Peyer's patch (tissue), 4 donors: ENCODE measurements around the gene TAAR5. TPM values are rescaled to one million over a fixed set of nuclear protein-coding genes. Genes with fewer than 3 reads are reported as not detected.
"Not testable (repeated sequence)": the region's sequence is repeated elsewhere in the genome, so short reads cannot be mapped to it uniquely, and the experiment has no call there.

Experiments used
- DNase-seq, 3 donors: peaks; one replicate each; pipeline ENCODE4 v3.0.0-alpha.2; 2017 to 2019
- H3K27ac ChIP-seq, 4 donors: fragments of 200-600 bp; sonication (generic); one replicate each; pipeline ENCODE4 v1.5.1; 2016 to 2019
- H3K27me3 ChIP-seq, 2 donors: fragments of 200-600 bp; sonication (generic); one replicate each; pipeline ENCODE4 v1.5.1; 2019
- H3K36me3 ChIP-seq, 3 donors: fragments of 200-600 bp; sonication (generic); one replicate each; pipeline ENCODE4 v1.5.1; 2016 to 2019
- H3K4me1 ChIP-seq, 4 donors: fragments of 200-600 bp; sonication (generic); one replicate each; pipeline ENCODE4 v1.5.1; 2016 to 2019
- H3K4me3 ChIP-seq, 4 donors: fragments of 200-600 bp; sonication (generic); 1 replicate in 3 of 4; 2 replicates in 1 of 4; pipeline ENCODE4 v1.5.1; 2016 to 2019; ENCODE audit warnings: mild to moderate bottlenecking in 1 of 4
- H3K9me3 ChIP-seq, 4 donors: fragments of 200-600 bp; sonication (generic); one replicate each; pipeline ENCODE4 v1.5.1; 2016 to 2019; ENCODE audit warnings: mild to moderate bottlenecking in 1 of 4
- CTCF ChIP-seq, 6 experiments: fragments of 450-650 bp in 4 of 6; fragments of 200-600 bp in 2 of 6; sonication (generic) in 1 of 6; IDR thresholded peaks; one replicate each; pipeline ENCODE4 v1.5.1; 2017 to 2019; ENCODE audit warnings: antibody characterized with exemption in 6 of 6, mild to moderate bottlenecking in 3 of 6, moderate library complexity in 1 of 6
- POLR2A ChIP-seq, 2 donors: fragments of 450-650 bp; IDR thresholded peaks; one replicate each; pipeline ENCODE4 v1.5.1; 2017; ENCODE audit warnings: antibody characterized with exemption in 2 of 2, mild to moderate bottlenecking in 2 of 2, moderate library complexity in 2 of 2
- total RNA-seq, 4 donors: library from RNA; depleted of rRNA; stranded (reverse); fragments of >200 nt; gene quantifications; one replicate each; pipeline ENCODE4 v1.1.0, GENCODE V29; 2016

The TAAR5 gene
- total RNA-seq, 4 donors from 2014 or later: not detected

- Histone ChIP-seq H3K9me3 (no peaks in the 10 kb centered on the region), H3K4me3 (peak overlapping the region in 1 of 4 donors; percentile 10), H3K4me1 (no peaks in the 10 kb centered on the region), H3K36me3 (no peaks in the 10 kb centered on the region), H3K27me3 (no peaks in the 10 kb centered on the region), H3K27ac (peak overlapping the region in 2 of 4 donors; percentile 23 to 30)
- TF ChIP-seq POLR2A (IDR thresholded peaks at IDR 0.05): no peak
- peak in 3 of 6 experiments; percentile 12 to 21 (median 16) for TF ChIP-seq CTCF (IDR thresholded peaks at IDR 0.05)
- DNase-seq: no peak
These were observed 18.1 kb upstream of the TAAR5 start for GRCh38 chr6:132607544-132608233.

GRCh38 chr6:132604635-132605152 is 15.2 kb upstream of the TAAR5 start:
- no peak overlapping the region for H3K4me3 ChIP-seq
- no peaks in the 10 kb centered on the region for H3K9me3 ChIP-seq
- no peak overlapping the region for H3K27ac ChIP-seq
- no peak for TF ChIP-seq CTCF (IDR thresholded peaks at IDR 0.05)
- TF ChIP-seq POLR2A (IDR thresholded peaks at IDR 0.05): no peak
- no peaks in the 10 kb centered on the region for H3K27me3 ChIP-seq
- no peak for DNase-seq
- no peaks in the 10 kb centered on the region for H3K36me3 ChIP-seq
- H3K4me1 ChIP-seq: no peaks in the 10 kb centered on the region

GRCh38 chr6:132600900-132601299 is 11.4 kb upstream of the TAAR5 start:
- DNase-seq, H3K27ac ChIP-seq, H3K27me3 ChIP-seq, H3K4me1 ChIP-seq, H3K4me3 ChIP-seq, H3K36me3 ChIP-seq, H3K9me3 ChIP-seq: not testable (repeated sequence)

GRCh38 chr6:132598473-132598872 is 8.9 kb upstream of the TAAR5 start:
- no peaks in the 10 kb centered on the region for H3K4me1 ChIP-seq
- H3K36me3 ChIP-seq: no peaks in the 10 kb centered on the region
- no peak for DNase-seq

GRCh38 chr6:132596201-132596600 is 6.7 kb upstream of the TAAR5 start:
- H3K4me3 ChIP-seq: no peak overlapping the region
- no peaks in the 10 kb centered on the region for H3K4me1 ChIP-seq
- H3K27ac ChIP-seq: no peak overlapping the region
- H3K9me3 ChIP-seq: no peaks in the 10 kb centered on the region
- no peaks in the 10 kb centered on the region for H3K36me3 ChIP-seq
- no peaks in the 10 kb centered on the region for H3K27me3 ChIP-seq
- TF ChIP-seq POLR2A (IDR thresholded peaks at IDR 0.05): no peak
- TF ChIP-seq CTCF (IDR thresholded peaks at IDR 0.05): no peak
- no peak for DNase-seq

More at GRCh38 chr6:132598473-132598872, 8.9 kb upstream of the TAAR5 start:
- TF ChIP-seq CTCF (IDR thresholded peaks at IDR 0.05) (peak in 2 of 6 experiments; percentile 33 to 41), POLR2A (IDR thresholded peaks at IDR 0.05) (no peak)
- Histone ChIP-seq H3K9me3 (no peaks in the 10 kb centered on the region), H3K4me3 (no peak overlapping the region), H3K27ac (no peak overlapping the region), H3K27me3 (no peaks in the 10 kb centered on the region)

- no peak overlapping the region for H3K4me3 ChIP-seq
- no peaks in the 10 kb centered on the region for H3K4me1 ChIP-seq
- DNase-seq: no peak
- no peaks in the 10 kb centered on the region for H3K9me3 ChIP-seq
- no peaks in the 10 kb centered on the region for H3K27me3 ChIP-seq
- no peak overlapping the region for H3K27ac ChIP-seq
- TF ChIP-seq CTCF (IDR thresholded peaks at IDR 0.05): no peak
- TF ChIP-seq POLR2A (IDR thresholded peaks at IDR 0.05): no peak
- H3K36me3 ChIP-seq: no peaks in the 10 kb centered on the region
These were observed 3.3 kb upstream of the TAAR5 start for GRCh38 chr6:132592855-132593254.
